ENCODE measurements around the gene CLDND2.
A peak's percentile ranks its signal among the peaks of the same experiment; 100 is the strongest.

The CLDND2 gene

DNA sequence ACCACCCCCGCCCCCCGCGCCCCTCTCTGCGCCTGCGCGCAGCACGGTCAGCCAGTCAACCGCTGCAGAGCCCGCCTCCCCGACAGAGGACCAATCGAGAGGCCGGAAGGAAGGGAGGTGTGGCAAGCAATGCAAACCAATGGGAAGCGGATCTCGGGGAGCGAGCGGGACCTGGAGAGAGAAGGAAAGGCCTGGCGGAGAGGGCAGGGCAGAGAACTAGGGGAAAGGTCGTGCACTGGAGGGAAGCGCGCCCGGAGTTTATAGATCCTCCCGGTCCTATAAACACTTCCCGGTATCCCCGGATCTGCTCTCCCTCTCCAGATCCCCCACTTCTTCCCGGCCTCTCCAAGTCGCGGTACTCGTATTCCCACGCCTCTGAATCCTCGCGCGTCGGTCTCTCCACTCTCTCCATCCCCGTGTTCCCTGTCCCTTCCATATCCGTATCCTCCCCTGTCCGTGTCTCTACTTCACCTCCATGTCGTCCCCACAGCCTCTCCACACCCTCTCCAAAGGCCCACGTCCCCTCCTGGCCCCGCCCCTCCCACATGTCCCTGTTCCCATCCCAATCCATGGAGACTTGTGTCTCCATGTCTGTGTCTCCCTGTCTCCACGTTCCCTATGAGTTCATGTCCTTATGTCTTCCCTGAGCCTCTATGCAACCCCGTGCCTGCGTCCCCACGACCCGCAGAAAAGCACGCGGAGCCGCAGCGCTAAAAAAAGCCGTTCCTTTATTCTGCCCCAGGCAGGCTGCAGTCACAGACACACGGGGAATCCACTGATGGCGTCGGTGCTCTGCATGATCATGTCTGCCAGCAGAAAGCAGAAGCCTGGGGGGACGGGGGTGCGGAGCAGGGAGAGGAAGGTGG, 2.2 kb downstream of the CLDND2 start:
- Histone ChIP-seq H3K4me1 (ENCODE audit: control insufficient read depth, insufficient read depth, low read length) (peaks cover 48% of the 10 kb centered on the region), H3K27me3 (ENCODE audit: control insufficient read depth in 1 of 2, insufficient read depth in 2 of 2, low read length in 2 of 2) (no peaks in the 10 kb centered on the region)

DNA sequence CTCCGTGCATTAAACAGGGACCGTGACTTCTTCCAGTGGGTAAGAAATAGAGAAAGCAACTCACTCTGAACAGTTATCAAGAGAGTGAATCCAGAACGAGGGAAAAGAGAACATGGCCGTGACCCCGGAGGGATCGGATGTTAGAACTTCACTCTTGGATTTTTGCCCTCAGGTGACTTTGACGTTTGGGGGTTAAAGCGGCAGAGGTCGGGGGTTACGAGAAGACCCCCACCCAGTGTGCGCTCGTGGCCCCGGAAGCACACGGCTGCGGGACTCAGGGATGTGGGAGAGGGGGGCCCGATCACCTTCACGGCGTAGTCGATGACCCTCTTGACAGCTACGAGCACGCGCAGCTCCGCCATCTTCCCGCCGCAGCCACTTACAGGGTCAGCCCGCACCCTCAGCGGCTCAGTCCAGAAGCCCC, 2.8 kb downstream of the CLDND2 start, which contains the start of gene ETFB:
TSS of gene ETFB (minus strand) at position 424 of the 424 bp plus-strand sequence. CDS start at position 362, 62 bp downstream.
- H3K27me3 ChIP-seq (ENCODE audit: control insufficient read depth in 1 of 2, insufficient read depth in 2 of 2, low read length in 2 of 2) = no peaks in the 10 kb centered on the region
- peak within 1 kb of the TSS; percentile 99 for H3K27ac ChIP-seq (ENCODE audit: low read length)
- H3K36me3 ChIP-seq (ENCODE audit: control insufficient read depth in 2 of 2, insufficient read depth in 2 of 2, low read length in 2 of 2) = no peaks in the 10 kb centered on the region
- peak within 1 kb of the TSS; percentile 85 to 91 for H3K4me3 ChIP-seq (ENCODE audit: low read length in 2 of 2)
- peaks cover 52% of the 10 kb centered on the region for H3K4me1 ChIP-seq (ENCODE audit: control insufficient read depth, insufficient read depth, low read length)
- no peaks in the 10 kb centered on the region for H3K9me3 ChIP-seq (ENCODE audit: control insufficient read depth in 2 of 2, low read length in 2 of 2)
- H3K9ac ChIP-seq (ENCODE audit: low read length in 2 of 2) = peak within 1 kb of the TSS; percentile 96

More for the DNA sequence above, 2.2 kb downstream of the CLDND2 start:
- H3K36me3 ChIP-seq (ENCODE audit: control insufficient read depth in 2 of 2, insufficient read depth in 2 of 2, low read length in 2 of 2) = no peaks in the 10 kb centered on the region
- H3K4me3 ChIP-seq (ENCODE audit: low read length in 2 of 2) = peak overlapping the region; percentile 85 to 91
- no peaks in the 10 kb centered on the region for H3K9me3 ChIP-seq (ENCODE audit: control insufficient read depth in 2 of 2, low read length in 2 of 2)
- peak overlapping the region; percentile 96 for H3K9ac ChIP-seq (ENCODE audit: low read length in 2 of 2)
- H3K27ac ChIP-seq (ENCODE audit: low read length) = peak overlapping the region; percentile 99

DNA sequence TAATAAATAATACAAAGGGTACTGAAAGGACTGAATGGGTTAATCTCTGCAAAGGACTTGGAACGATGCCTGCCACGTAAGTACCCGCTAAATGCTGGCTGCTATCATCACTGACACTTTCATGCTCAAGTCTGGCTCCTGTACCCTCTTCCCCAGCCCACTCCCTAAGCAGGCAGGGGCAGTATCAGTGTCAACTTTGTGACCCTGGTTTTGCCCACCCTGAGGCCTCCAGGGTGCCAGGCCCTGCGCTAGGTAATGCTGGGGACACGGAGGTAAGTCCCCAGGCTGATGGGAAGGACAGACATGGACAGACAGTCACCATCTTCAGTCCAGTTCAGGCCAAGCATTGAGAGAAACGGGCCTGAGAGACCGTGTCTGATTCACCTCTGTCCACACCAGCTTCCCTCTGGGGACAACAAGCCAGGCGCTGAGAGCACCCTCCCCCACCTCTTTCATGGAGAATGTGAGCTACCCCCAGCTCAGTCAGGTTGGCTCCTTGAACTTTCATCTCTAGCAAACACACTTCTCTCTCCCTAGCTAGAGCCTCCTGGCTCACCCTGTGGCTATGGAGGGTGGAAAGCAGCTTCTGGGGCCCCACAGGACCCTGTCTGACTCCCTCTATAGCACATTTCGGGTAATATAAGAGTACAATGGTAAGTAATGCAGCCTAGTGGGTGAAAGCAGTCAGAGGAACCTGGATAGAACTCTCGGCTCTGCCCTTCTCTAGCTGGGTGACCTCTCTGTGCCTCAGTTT, 3.4 kb downstream of the CLDND2 start:
- Histone ChIP-seq H3K36me3 (ENCODE audit: control insufficient read depth in 2 of 2, insufficient read depth in 2 of 2, low read length in 2 of 2) (no peaks in the 10 kb centered on the region), H3K9me3 (ENCODE audit: control insufficient read depth in 2 of 2, low read length in 2 of 2) (no peaks in the 10 kb centered on the region), H3K4me3 (ENCODE audit: low read length in 2 of 2) (peak overlapping the region; percentile 72 to 91), H3K9ac (ENCODE audit: low read length in 2 of 2) (peak overlapping the region; percentile 96), H3K27me3 (ENCODE audit: control insufficient read depth in 1 of 2, insufficient read depth in 2 of 2, low read length in 2 of 2) (no peaks in the 10 kb centered on the region), H3K4me1 (ENCODE audit: control insufficient read depth, insufficient read depth, low read length) (peaks cover 52% of the 10 kb centered on the region), H3K27ac (ENCODE audit: low read length) (peak overlapping the region; percentile 99)

DNA sequence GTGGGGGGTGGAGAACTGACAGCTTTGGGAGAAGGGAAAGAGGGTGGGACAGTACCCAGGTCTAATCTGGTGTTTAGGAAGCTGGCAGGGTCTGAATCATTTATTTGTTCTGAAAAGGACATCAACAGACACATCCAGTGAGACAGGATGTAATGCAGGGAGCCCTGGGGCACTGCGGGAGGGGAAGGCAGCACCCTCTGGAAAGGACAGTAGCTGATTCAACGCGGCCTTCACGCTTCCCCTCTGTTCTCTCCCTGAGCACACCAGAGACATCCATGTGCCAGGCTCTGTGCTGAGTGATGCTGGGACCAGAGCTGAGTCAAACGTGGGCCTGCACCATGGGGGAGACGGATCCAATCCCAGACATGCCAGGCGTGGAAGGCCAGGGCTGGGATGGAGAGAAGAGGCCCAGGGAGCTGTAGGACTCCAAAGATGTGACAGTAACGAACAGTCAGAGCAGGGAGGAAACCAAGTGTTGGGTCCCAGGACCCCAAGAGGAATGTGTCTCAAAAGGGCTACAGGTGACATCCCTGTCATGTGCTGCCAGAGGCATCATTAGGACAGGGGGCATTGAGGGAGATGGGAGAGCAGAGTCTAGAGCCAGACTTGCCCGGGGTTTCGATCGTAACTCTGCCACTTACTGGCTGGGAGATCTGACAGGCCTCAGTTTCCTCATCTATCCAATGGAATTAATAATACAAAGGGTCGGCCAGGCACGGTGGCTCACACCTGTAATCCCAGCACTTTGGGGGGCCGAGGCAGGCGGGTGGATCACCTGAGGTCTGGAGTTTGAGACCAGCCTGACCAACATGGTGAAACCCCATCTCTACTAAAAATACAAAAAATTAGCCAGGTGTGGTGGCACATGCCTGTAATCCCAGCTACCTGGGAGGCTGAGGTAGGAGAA, 4.3 kb downstream of the CLDND2 start:
- Histone ChIP-seq H3K27ac (ENCODE audit: low read length) (peak overlapping the region; percentile 82), H3K4me1 (ENCODE audit: control insufficient read depth, insufficient read depth, low read length) (peaks cover 56% of the 10 kb centered on the region), H3K27me3 (ENCODE audit: control insufficient read depth in 1 of 2, insufficient read depth in 2 of 2, low read length in 2 of 2) (no peaks in the 10 kb centered on the region)

DNA sequence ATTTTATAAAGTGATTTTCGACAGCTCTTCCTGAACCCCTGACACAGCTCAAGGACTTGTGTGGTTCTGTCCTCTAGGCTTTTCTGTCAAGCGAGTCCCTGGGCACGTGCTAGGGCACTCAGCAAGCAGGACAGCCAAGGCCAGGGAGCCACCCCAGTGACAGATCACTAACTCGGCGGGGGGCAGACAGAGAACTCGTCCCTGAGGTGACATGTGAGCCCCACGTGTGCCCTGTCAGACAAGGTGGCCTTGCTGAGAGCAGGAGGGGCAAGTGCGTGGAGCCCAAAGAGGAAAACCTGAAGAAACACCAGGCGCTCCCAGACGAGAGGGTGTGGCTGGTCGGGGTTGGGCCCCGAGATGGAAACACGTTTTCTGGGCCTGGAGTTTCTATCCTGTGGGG, 7.6 kb downstream of the CLDND2 start:
- H3K27me3 ChIP-seq (ENCODE audit: control insufficient read depth in 1 of 2, insufficient read depth in 2 of 2, low read length in 2 of 2) = no peaks in the 10 kb centered on the region
- no peak overlapping the region for H3K9ac ChIP-seq (ENCODE audit: low read length in 2 of 2)

More for the DNA sequence above, 4.3 kb downstream of the CLDND2 start:
- Histone ChIP-seq H3K4me3 (ENCODE audit: low read length in 2 of 2) (peak overlapping the region; percentile 3 to 91), H3K9me3 (ENCODE audit: control insufficient read depth in 2 of 2, low read length in 2 of 2) (no peaks in the 10 kb centered on the region), H3K9ac (ENCODE audit: low read length in 2 of 2) (peak overlapping the region; percentile 56 to 58), H3K36me3 (ENCODE audit: control insufficient read depth in 2 of 2, insufficient read depth in 2 of 2, low read length in 2 of 2) (no peaks in the 10 kb centered on the region)

DNA sequence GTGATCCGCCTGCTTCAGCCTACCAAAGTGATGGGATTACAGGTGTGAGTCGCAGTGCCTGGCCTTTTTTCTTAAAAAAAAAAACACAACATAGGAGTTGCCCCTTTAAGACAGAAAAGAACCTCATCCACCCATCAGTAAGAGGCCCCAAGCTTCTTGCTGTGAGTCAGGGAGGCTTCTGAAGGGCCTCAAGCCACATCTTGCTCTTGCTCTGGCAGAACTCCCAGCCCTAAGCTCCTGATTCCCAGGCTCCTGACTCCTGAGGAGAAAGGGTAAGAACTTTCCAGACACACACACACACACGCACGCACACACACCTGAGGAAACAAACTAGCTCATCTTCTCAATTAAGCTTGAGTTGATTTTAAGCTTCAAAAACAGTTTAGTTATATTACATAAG, 9.5 kb downstream of the CLDND2 start:
- Histone ChIP-seq H3K9me3 (ENCODE audit: control insufficient read depth in 2 of 2, low read length in 2 of 2) (no peaks in the 10 kb centered on the region), H3K27ac (ENCODE audit: low read length) (peak overlapping the region; percentile 55), H3K9ac (ENCODE audit: low read length in 2 of 2) (peak overlapping the region in 1 of 2 donors; percentile 29), H3K36me3 (ENCODE audit: control insufficient read depth in 2 of 2, insufficient read depth in 2 of 2, low read length in 2 of 2) (peaks cover 0 to 2% of the 10 kb centered on the region in 2 donors), H3K4me1 (ENCODE audit: control insufficient read depth, insufficient read depth, low read length) (peaks cover 34% of the 10 kb centered on the region), H3K27me3 (ENCODE audit: control insufficient read depth in 1 of 2, insufficient read depth in 2 of 2, low read length in 2 of 2) (no peaks in the 10 kb centered on the region), H3K4me3 (ENCODE audit: low read length in 2 of 2) (no peak overlapping the region)

More for the DNA sequence above, 7.6 kb downstream of the CLDND2 start:
- Histone ChIP-seq H3K9me3 (ENCODE audit: control insufficient read depth in 2 of 2, low read length in 2 of 2) (no peaks in the 10 kb centered on the region), H3K36me3 (ENCODE audit: control insufficient read depth in 2 of 2, insufficient read depth in 2 of 2, low read length in 2 of 2) (peaks cover 0 to 2% of the 10 kb centered on the region in 2 donors), H3K4me3 (ENCODE audit: low read length in 2 of 2) (no peak overlapping the region), H3K4me1 (ENCODE audit: control insufficient read depth, insufficient read depth, low read length) (peaks cover 47% of the 10 kb centered on the region), H3K27ac (ENCODE audit: low read length) (no peak overlapping the region)

DNA sequence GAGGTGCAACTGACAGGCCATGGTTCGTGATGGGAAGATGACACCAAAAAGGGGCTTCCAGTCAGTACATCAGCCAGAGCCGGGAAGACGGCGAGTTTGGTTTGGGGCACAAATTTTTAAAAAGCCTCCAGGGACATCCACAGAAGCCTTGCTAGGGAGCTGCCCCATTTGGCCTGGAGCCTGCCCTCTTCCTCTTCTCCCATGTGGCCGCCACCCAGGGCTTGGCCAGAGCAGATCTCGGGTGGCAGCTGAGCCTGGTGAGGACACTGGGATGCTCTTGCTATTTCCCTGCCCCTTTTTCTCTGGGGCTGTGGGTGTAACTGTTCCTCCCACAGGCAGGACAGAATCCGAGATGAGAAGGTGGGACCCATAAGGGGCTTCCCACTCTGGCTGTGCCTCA, 10.9 kb downstream of the CLDND2 start:
- Histone ChIP-seq H3K27me3 (ENCODE audit: control insufficient read depth in 1 of 2, insufficient read depth in 2 of 2, low read length in 2 of 2) (no peaks in the 10 kb centered on the region), H3K4me3 (ENCODE audit: low read length in 2 of 2) (no peak overlapping the region), H3K27ac (ENCODE audit: low read length) (no peak overlapping the region)

DNA sequence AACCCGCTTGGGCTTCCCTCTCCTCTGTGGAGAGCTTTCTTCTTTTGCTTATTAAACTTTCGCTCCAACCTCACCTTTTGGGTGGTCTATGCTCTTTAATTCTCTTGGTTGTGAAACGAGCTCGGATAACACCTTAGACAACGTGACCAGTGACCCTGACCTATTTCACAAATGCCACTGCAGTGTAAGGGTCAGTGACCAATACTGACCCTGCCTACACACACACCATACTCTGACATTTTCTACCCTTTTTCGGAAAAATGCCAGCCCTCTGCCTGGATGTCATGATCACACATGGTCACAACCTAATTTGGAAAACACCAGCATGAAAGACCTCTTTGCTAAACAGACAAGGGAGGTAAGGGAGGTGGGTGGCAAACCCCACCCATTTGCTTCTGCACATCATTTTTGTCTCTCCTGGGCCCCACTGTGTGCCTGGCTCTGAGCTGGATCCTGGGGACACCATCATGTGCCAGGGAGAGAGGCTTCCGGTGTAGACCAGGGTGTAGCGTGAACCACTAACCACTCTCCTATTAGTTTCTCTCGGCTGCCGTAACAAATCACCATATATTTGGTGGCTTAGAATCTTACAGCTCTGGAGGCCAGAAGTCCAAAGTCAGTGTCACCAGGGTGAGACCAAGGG, 12.5 kb downstream of the CLDND2 start:
- no peaks in the 10 kb centered on the region for H3K9me3 ChIP-seq (ENCODE audit: control insufficient read depth in 2 of 2, low read length in 2 of 2)
- H3K4me3 ChIP-seq (ENCODE audit: low read length in 2 of 2) = no peak overlapping the region
- peaks cover 9% of the 10 kb centered on the region for H3K4me1 ChIP-seq (ENCODE audit: control insufficient read depth, insufficient read depth, low read length)
- no peak overlapping the region for H3K9ac ChIP-seq (ENCODE audit: low read length in 2 of 2)
- no peaks in the 10 kb centered on the region for H3K27me3 ChIP-seq (ENCODE audit: control insufficient read depth in 1 of 2, insufficient read depth in 2 of 2, low read length in 2 of 2)
- H3K27ac ChIP-seq (ENCODE audit: low read length) = no peak overlapping the region
- peaks cover 8 to 16% of the 10 kb centered on the region in 2 donors for H3K36me3 ChIP-seq (ENCODE audit: control insufficient read depth in 2 of 2, insufficient read depth in 2 of 2, low read length in 2 of 2)

More for the DNA sequence above, 10.9 kb downstream of the CLDND2 start:
- no peaks in the 10 kb centered on the region for H3K9me3 ChIP-seq (ENCODE audit: control insufficient read depth in 2 of 2, low read length in 2 of 2)
- no peak overlapping the region for H3K9ac ChIP-seq (ENCODE audit: low read length in 2 of 2)
- peaks cover 23% of the 10 kb centered on the region for H3K4me1 ChIP-seq (ENCODE audit: control insufficient read depth, insufficient read depth, low read length)
- peaks cover 0 to 2% of the 10 kb centered on the region in 2 donors for H3K36me3 ChIP-seq (ENCODE audit: control insufficient read depth in 2 of 2, insufficient read depth in 2 of 2, low read length in 2 of 2)

DNA sequence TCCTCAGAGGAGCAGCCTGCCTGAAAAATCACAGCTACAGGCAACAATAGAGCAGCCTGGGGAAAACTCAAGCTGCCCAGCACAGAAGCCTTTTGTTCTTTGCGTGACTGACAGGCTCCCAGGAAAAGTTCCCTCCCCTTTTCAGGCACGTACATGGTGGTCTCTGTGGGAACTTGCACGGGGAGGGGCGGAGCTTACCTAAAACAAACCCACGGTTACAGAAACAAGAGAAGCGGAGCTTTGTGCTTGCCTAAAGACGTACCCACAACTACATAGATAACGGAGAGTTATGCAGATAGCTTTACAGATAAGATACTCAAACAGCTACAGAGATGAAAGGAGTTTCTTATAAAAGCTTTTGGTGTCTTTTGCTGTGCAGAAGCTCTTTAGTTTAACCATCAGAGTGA, 14.1 kb downstream of the CLDND2 start:
- no peaks in the 10 kb centered on the region for H3K9me3 ChIP-seq (ENCODE audit: control insufficient read depth in 2 of 2, low read length in 2 of 2)
- peaks cover 4% of the 10 kb centered on the region for H3K4me1 ChIP-seq (ENCODE audit: control insufficient read depth, insufficient read depth, low read length)
- H3K4me3 ChIP-seq (ENCODE audit: low read length in 2 of 2) = no peak overlapping the region
- H3K27me3 ChIP-seq (ENCODE audit: control insufficient read depth in 1 of 2, insufficient read depth in 2 of 2, low read length in 2 of 2) = no peaks in the 10 kb centered on the region
- no peak overlapping the region for H3K9ac ChIP-seq (ENCODE audit: low read length in 2 of 2)
- H3K27ac ChIP-seq (ENCODE audit: low read length) = no peak overlapping the region
- peaks cover 11 to 28% of the 10 kb centered on the region in 2 donors for H3K36me3 ChIP-seq (ENCODE audit: control insufficient read depth in 2 of 2, insufficient read depth in 2 of 2, low read length in 2 of 2)

Measured in stomach smooth muscle (tissue), 2 donors.